M059J (cell line): ENCODE results near the gene IL20RA. TPM values are rescaled to one million over a fixed set of nuclear protein-coding genes. Genes with fewer than 3 reads are reported as not detected.
"Not testable (repeated sequence)": the region's sequence is repeated elsewhere in the genome, so short reads cannot be mapped to it uniquely, and the experiment has no call there.

Experiments
- DNase-seq: peaks from one replicate; pipeline ENCODE4 v3.0.0-alpha.2; 2012; ENCODE audit warnings: low read depth
- total RNA-seq: library from RNA; depleted of rRNA; stranded (reverse); fragments of >200 nt; shearing (Covaris generic); gene quantifications from 2 replicates; pipeline ENCODE4 v1.2.3, GENCODE V29; 2014; rRNA removed

The IL20RA gene, protein sequence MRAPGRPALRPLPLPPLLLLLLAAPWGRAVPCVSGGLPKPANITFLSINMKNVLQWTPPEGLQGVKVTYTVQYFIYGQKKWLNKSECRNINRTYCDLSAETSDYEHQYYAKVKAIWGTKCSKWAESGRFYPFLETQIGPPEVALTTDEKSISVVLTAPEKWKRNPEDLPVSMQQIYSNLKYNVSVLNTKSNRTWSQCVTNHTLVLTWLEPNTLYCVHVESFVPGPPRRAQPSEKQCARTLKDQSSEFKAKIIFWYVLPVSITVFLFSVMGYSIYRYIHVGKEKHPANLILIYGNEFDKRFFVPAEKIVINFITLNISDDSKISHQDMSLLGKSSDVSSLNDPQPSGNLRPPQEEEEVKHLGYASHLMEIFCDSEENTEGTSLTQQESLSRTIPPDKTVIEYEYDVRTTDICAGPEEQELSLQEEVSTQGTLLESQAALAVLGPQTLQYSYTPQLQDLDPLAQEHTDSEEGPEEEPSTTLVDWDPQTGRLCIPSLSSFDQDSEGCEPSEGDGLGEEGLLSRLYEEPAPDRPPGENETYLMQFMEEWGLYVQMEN
- total RNA-seq: not detected in 2 replicates

DNA sequence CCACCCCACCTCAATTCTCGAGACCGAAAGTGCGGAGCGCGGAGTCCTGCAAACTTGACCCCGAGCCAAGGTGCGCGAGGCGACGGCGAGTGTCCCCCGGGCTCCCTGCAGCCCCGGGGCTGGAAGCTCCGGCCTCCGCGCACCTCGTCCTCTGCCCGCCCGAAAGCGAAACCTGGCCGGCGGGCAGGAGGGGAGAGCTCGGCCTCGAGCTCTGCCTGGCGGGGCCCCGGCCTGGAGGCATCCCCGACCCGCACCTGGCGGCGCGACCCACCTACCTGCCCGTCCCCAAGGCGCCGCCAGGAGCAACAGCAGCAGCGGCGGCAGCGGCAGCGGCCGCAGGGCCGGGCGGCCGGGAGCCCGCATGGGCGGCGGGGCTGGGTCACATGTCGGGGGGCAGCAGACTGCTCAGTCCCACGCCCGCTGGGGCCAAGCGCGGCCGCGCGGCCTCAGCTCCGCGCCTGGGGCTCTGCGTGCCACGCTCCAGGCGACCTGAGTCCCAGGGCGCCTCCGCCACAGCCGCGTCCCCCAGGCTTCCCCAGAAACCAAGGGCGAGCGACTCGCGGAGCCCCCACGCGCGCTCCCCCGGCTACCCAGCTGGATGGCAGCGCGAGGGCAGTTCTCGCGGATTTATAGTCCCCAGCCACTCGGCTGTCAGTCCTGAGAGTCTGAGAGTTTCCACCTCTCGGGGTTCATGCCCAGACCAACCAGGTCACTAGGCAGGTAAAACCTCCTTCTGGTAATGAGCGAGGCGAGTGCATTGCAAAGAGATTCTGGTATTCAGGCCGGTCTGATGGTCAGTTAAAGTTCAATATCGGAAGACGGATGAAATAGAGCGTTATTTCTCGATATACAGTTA lies at the start of gene IL20RA:
Gene IL20RA, minus strand, starts transcription at position 600 of the 856 bp plus-strand sequence. Its CDS starts 237 bp downstream, at position 363.
- peak; percentile 35 for DNase-seq

DNA sequence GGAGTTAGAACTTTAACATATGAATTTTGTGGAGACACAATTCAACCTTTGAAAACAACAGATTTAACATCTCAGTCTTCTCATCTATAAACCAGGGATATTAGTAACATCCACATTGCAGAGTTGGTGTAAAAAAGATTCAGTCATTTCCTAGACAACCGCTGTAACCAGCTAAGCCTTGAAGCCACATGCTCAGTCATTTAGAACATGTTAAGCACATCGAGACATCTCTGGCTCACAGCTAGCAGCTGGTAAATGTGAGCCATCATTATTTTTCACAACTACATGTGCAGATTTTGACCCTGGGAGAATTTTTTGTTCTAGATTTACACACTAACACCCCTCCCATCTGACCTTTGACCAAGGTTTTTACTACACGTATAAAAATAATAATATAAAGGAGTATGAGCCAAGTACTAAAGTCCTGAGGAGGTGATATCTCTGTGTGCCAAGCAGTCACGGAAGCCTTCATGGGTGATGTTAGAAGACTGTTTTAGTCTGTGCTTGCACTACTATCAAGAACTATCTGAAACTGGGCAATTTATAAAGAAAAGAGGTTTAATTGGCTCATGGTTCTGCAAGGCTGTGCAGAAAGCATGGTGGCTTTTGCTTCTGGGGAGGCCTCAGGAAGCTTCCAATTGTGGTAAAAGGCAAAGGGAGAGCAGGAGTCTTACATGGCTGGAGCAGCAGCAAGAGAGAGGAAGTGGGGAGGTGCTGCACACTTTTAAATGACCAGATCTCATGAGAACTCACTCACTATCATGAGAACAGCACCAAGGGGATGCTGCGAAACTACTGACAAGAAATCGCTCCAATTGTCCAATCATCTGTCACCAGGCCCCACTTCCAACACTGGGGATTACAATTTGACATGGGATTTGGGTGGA lies 48.7 kb upstream of the IL20RA start:
- no peak for DNase-seq

DNA sequence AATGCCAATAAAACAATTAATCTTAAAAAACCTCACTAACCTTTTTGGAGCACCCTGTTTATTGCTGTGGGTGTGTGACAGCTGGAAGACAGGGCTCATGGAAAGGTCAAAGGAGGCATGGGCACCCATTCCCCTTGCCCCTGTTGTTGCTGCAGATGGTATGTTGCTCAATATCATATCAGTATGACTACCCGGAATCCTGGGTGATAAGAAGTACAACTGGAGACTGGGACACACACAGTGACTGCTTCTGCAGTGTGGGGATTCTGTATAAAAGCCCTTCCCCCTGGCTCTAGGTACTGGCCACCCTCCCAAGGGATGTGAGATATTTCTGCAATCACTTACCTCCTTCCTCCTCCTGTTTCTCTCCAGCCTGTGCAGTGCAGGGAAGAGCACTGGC lies 47.3 kb upstream of the IL20RA start:
- DNase-seq: no peak

DNA sequence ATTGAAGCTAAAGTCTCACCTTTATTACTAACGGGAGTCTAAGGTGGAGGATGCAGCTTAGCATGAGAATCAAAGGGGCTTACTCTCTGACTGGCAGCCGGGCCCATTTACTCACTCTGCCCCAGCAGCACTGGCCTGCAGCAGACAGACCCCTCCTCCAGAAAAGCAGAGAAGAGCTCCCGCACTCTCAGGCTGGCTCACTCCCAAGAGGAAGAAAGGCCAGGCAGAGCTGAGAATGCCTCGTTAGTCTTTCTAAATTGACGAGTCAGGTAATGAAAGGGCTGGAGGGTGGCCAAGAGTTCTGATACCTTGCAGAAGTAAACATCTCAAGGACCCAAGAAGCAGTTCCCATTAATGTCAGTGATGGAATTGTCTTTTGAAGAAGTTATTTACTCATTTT lies 44.5 kb upstream of the IL20RA start:
- DNase-seq: no peak

DNA sequence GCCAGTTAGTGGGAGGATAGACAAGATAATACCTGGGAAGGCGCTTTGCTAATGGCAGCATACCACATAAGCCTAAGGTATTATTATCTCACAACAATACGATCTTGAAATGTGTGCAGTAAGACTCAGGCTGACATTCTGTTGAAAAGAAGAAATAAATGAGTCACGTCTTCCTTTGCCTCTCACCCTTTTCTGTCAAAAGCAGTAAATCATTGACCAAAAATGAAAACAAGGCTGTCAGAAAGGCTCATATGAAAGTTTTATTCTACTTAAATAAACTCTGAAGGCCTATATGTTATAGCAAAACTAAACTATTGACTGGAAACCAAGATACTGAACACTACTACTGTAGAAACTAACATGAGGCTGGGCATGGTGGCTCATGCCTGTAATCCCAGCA lies 43.1 kb upstream of the IL20RA start:
- DNase-seq: no peak

DNA sequence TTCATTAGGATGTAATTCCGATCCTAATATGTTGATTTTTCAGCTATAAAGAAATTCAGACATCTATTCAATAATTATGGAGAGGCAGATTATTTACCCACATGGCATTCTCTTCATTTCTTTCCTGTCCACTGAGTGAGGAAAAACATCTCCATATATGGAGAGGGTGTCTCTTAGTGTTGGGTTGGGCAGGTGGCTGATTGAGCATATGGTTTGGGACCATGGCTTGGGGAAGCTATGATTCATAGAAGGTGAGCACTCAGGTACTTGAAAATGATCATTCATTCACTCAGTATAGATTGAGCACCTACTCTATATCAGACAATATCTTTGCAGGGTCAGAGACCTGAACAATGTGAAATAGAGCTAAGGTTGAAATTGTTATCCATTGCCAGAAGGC lies 41.3 kb upstream of the IL20RA start:
- no peak for DNase-seq

DNA sequence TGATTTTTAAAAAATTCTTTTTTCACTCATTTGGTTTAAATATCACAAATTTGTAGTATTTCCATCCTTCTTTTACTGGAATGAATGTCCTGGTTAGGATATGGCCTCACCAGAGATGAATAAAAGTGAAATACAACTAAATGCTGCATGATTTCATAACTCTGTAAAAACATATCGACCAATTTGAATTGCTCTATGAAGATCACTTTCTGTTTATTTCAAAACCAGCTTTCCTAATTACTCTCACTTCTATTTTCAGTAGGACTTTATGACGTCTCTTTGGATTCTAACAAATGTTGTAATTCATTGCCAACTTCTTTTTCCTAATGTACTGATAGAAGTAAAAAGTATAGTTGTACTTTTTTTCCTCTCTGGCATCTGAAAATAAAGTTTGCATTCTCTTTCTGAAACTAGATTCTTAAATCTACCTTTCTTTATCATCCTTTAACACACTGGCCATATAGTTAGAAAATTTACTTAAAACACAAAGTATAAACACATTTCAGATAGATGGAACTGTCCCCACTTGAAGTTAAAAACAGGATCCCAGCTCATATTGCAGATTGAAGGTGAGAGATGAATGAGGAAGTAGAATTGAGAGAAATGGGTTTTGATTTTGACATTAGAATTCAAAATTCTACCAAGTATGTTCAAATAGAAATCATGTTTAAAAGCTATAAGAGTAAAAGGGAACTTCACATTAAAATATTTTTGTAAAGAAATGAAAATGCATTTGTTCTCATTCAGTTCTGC lies 40.3 kb upstream of the IL20RA start:
- DNase-seq: no peak

DNA sequence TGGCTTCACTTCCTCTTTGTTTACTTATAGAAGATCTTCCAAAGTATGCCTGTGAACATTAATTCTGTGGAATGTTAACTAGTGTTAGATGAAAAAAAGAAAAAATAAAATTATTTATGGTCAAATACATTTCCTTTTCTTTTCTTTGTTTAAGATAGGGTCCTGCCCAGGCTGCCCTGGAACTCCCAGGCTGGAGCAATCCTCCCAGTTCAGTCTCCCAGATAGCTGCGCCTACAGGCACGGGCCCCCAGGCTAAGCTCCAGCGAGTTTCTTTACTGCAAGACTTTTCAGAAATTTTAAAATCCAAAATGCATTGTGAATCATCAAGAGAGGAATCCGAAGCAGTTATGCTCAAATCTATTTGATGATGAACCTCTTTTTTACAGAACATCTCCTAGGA lies 39.3 kb upstream of the IL20RA start:
- no peak for DNase-seq

DNA sequence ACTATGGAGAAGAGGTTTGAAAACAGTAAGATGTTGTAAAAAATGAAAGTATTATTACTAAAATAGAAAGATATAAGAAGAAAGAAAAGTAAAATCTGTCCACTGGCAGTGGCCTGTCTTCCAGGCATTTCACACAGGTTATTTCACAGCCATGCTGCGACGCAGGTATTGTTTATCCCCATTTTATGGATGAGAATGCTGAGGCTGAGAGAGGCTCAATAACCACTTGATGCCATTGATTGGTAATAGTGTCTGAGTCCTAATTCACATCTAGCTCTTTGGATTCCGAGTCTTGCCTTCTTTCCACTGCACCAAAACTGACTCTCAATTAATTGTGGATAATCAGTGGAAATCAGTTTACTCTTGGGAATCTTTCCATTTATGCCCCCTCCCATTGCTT lies 37.2 kb upstream of the IL20RA start:
- DNase-seq: no peak

DNA sequence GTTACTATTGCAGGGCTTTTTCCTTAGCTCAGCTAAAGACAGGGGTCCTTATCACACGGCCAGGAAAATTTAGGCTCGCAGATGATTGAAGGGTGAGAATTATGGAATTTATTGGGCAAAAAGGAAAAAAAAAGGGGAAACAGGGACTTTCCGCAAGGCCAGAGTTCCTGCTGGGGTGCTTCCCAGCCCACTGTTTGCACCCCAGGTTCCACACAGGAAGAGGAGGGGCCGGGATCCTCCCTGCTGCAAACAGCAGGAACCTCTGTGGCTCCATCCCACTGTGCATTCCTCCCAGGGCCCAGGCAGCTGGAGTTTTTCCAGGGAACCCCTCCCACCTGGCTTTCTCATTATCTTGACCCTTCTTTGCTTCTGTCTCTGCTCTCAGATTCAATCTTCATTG lies 35.9 kb upstream of the IL20RA start:
- DNase-seq: no peak

DNA sequence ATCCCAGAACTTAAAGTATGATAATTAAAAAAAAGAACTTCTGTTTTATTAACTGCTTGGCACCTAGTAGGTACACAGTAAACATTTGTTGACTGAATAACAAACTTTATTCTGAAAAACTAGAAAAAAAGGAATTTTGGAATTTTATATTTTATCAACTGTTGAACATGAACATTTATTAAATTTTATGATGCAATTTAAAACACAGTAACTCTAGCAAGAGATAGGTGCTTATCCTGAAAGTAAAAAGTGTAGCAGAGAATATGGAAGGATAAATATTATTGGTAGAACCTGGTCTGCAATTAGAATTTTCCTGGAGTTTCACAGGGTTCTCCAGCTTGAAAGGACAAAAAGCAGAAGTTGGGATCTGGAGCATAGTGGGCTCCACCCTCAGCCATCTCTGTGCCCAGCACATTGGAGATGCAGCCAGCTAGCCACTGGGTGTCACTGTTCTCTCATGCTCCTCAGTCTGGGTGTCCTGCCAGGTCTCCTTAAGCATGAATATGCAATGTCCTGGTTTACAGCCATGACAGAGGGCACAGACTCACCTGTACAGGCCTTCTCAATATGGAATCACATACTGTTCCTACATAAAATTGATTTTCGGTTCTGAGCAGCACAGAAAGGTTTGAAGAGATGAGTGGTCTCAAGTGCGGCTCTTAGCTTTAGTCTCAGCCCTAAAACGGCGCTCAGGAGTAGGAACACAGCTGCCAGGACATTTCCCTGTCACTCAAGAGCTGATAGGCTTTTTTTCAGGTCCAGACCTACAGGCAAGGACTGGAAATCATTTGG lies 31.7 kb upstream of the IL20RA start:
- DNase-seq: peak; percentile 71

DNA sequence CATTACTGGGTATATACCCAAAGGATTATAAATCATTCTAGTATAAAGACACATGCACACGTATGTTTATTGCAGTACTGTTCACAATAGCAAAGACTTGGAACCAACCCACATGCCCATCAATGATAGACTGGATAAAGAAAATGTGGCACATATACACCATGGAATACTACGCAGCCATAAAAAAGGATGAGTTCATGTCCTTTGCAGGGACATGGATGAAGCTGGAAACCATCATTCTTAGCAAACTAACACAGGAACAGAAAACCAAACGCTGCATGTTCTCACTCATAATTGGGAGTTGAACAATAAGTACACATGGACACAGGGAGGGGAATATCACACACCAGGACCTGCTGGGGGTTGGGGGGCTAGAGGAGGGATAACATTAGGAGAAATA lies 31.0 kb upstream of the IL20RA start:
- not testable (repeated sequence) for DNase-seq

DNA sequence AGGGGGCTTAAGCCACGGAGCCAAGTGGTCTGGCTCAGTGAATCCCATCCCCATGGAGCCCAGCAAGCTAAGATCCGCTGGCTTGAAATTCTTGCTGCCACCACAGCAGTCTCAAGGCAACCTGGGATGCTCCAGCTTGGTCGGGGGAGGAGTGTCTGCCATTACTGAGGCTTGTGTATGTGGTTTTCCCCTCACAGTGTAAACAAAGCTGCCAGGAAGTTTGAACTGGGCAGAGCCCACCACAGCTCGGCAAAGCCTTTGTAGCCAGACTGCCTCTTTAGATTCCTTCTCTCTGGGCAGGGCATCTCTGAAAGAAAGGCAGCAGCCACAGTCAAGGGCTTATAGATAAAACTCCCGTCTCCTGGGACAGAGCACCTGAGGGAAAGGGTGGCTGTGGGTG lies 25.5 kb upstream of the IL20RA start:
- no peak for DNase-seq

DNA sequence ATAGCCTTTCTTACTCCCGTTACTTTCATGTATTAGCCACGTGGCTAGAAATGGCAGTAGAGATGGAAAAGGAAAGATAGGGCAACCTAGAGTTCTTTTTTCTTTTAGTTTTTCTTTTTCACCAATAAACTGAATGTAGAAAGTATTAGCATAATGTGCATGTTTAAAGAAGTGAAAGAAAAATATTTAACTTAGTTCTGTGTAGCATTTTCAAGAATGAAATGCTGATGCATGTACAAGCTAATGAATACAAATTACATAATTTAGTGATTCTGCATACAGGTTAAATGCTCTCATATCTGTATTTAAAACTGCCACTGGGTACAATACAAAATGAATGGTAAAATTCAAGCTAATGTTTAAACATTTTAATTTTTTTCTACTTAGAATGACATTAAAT lies 22.6 kb upstream of the IL20RA start:
- DNase-seq: no peak

DNA sequence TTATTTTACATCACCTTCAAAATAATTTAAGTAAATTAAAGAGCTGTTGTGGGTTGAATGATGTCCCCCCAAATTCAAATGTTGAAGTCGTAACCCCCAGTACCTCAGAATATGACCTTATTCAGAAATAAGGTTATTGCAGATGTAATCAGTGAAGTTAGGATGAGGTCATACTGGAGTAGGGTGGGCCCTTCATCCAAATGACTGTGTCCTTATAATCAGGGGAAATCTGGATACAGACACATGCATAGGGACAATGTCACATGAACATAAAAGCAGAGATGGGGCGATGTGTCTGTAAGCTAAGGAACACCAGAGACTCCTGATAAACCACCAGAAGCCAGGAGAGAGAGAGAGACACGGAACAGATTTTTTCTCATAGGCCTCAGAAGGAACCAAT lies 13.3 kb upstream of the IL20RA start:
- DNase-seq: no peak

DNA sequence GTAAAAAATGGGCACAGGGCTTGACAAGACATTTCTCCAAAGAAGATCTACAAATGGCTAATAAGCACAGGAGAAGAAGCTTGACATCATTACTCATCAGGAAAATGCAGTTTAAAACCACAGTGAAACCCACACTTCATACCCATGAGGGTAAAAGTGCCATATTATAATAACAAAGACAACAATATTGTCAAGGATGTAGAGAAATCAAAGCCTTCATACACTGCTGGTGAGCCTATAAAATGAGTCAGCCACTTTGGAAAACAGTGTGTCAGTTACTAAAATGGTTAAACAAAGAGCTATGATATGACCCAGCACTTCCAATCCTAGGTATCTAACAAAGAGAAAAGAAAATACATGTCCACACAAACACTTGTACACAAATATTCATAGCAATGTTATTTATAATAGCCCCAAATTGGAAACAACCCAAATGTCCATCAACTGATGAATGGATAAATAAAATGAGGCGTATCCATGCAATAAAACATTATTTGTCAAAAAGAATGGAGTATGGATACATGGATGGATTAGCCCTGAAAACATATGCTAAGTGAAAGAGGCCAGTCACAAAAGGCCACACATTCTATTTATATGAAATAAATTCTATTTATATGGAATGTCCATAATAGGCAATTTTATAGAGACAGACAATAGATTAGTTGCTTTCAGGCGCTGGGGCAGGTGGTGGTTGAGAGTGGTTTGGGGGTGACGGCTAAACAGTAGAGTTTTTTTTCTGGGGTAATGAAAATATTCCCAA lies 11.5 kb upstream of the IL20RA start:
- peak; percentile 74 for DNase-seq

DNA sequence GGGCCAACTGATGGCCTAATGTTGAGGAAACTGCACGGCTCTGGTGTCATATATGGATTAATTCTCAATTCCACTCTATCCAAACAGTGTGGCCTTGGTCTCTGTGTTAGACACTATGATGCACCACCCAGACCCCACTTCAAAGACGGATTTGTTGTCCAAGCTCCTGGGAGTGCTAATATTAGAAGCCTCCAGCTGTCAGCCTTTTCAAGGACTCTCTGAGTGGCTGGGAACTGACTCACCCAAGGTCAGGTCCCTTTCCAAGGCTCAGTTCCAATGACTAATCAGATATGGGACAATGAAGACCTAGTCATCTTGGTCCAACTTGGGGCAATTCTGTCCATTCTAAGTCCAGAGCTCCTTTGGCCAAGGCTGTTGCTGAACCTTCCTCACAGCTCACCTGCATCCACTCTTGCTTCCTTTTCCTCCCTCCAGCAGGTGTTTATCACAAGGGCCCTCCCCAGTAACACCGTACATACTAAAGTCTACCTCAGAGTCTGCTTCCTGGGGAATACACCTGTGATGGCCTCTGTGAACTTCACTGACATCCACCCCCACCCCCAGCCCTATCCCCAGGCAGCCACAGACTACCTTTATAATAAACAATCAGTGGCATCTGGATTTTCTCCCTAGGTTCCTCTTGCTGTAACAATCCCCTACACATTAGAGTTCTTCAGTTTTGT lies 7.2 kb upstream of the IL20RA start:
- DNase-seq: peak; percentile 42

DNA sequence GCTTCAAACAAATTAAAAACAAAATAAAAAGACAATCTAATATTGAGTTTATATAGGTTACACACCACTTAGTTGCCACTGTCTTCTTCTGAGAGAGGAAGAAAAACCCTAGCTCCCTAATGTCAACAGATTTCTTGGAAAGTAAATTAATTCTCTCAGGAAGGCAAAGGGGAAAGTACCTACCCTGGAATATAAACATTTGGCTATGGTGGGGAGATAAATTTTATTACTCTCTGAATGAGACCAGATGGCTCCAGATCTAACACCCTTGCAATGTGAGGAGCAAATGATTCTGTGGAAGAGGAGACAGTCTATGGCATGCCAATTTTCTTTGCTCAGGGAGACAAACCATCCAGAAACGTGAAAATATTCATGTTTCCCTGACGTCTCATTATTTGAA lies 4.3 kb upstream of the IL20RA start:
- DNase-seq: no peak
